DLD1 (cell line): ENCODE results near the gene PRDM15.

Source experiments
- in situ Hi-C: cut with HindIII; loops from 2 replicates; pipeline ENCODE4 v1.10.0; 2017; ENCODE audit warnings: low sequenced_read_pairs

PRDM15 gene

GRCh38 chr21:41784456-41785102 is 94.6 kb downstream of the PRDM15 start:
- in situ Hi-C loops, result no loop called here

GRCh38 chr21:41783476-41784180 is 95.5 kb downstream of the PRDM15 start:
- in situ Hi-C loops, result no loop called here

- in situ Hi-C loops, result no loop called here
Measured at GRCh38 chr21:41781050-41781410, 98.1 kb downstream of the PRDM15 start.

- in situ Hi-C loops, result no loop called here
Measured at GRCh38 chr21:41780337-41781049, 98.7 kb downstream of the PRDM15 start.

GRCh38 chr21:41779659-41780058 is 99.5 kb downstream of the PRDM15 start:
- in situ Hi-C loops, result no loop called here

GRCh38 chr21:41778930-41779600 is 100.1 kb downstream of the PRDM15 start:
- in situ Hi-C loops, result no loop called here

GRCh38 chr21:41777951-41778815 is 101.0 kb downstream of the PRDM15 start:
- in situ Hi-C loops, result no loop called here

GRCh38 chr21:41776778-41777177 is 102.4 kb downstream of the PRDM15 start:
- in situ Hi-C loops, result no loop called here

- in situ Hi-C loops, result no loop called here
Measured at GRCh38 chr21:41775149-41775472, 104.0 kb downstream of the PRDM15 start.

GRCh38 chr21:41774467-41775148 is 104.5 kb downstream of the PRDM15 start:
- in situ Hi-C loops, result loop anchor here (25.0 kb wide), 1 partner anchor 162 kb away; no protein-coding TSS in a partner anchor

GRCh38 chr21:41772351-41773080 is 106.6 kb downstream of the PRDM15 start:
- in situ Hi-C loops, result loop anchor here (25.0 kb wide), 1 partner anchor 160 kb away; no protein-coding TSS in a partner anchor

- in situ Hi-C loops, result loop anchor here (25.0 kb wide), 1 partner anchor 159 kb away; no protein-coding TSS in a partner anchor
Measured at GRCh38 chr21:41771625-41771945, 107.6 kb downstream of the PRDM15 start.

GRCh38 chr21:41770901-41771624 is 108.1 kb downstream of the PRDM15 start:
- in situ Hi-C loops, result loop anchor here (25.0 kb wide), 1 partner anchor 159 kb away; no protein-coding TSS in a partner anchor

GRCh38 chr21:41769933-41770332 is 109.2 kb downstream of the PRDM15 start:
- in situ Hi-C loops, result loop anchor here (5.0 to 25.0 kb wide), 3 partner anchors 38 to 158 kb away; no protein-coding TSS in a partner anchor

GRCh38 chr21:41769521-41769920 is 109.6 kb downstream of the PRDM15 start:
- in situ Hi-C loops, result loop anchor here (5.0 to 25.0 kb wide), 3 partner anchors 37 to 157 kb away; no protein-coding TSS in a partner anchor

- in situ Hi-C loops, result loop anchor here (5.0 to 25.0 kb wide), 3 partner anchors 37 to 157 kb away; no protein-coding TSS in a partner anchor
Measured at GRCh38 chr21:41769111-41769510, 110.0 kb downstream of the PRDM15 start.

GRCh38 chr21:41768437-41769042 is 110.6 kb downstream of the PRDM15 start:
- in situ Hi-C loops, result loop anchor here (5.0 to 25.0 kb wide), 3 partner anchors 36 to 156 kb away; no protein-coding TSS in a partner anchor
